HCT116 (cell line): Measurements from ENCODE around the gene CCDC88C. TPM values are rescaled to one million over a fixed set of nuclear protein-coding genes. Genes with fewer than 3 reads are reported as not detected.

Source experiments
- ATAC-seq: fragments of 200-7000 bp; cut with Tn5 transposase; 2 replicates; pipeline ENCODE4 v1.9.1; 2020; ENCODE audit warnings: mild to moderate bottlenecking, moderate library complexity
- BruUV-seq: library from RNA; stranded (reverse); fragments of 400-500 nt; replicated peaks from 2 replicates; lab custom pipeline; 2021; lab: Mats Ljungman, UMichigan
- CTCF ChIA-PET: fragments of 300-600 bp; sonication (Branson Sonifier 250); formaldehyde crosslinking; loops from one replicate; lab custom pipeline; 2021; ENCODE audit warnings: antibody characterized with exemption; lab: Charles Lee
- POLR2A ChIA-PET: fragments of 300-600, 350-600 bp; sonication (Branson Sonifier 250); formaldehyde crosslinking; loops from one replicate; lab custom pipeline; 2021; ENCODE audit warnings: antibody characterized with exemption; lab: Charles Lee
- RAD21 ChIA-PET, 2 experiments: fragments of 300-600 bp; sonication (Branson Sonifier 250); formaldehyde crosslinking; loops; one replicate each; lab custom pipeline; 2023; ENCODE audit warnings: low total read pairs in 2 of 2; ENCODE audit not compliant: uncharacterized antibody in 2 of 2, unreplicated experiment in 2 of 2, low non-redundant PET in 1 of 2; lab: Charles Lee
- DNase-seq: peaks from one replicate; pipeline ENCODE4 v3.0.0-alpha.2; 2010; ENCODE audit warnings: low read depth, low spot score
- H2AFZ ChIP-seq: fragments of 200-600 bp; shearing (Covaris generic), sonication (generic); 2 replicates; pipeline ENCODE4 v1.6.1; 2017; ENCODE audit warnings: low read depth, mixed run types, mixed read lengths, antibody characterized with exemption, low read length; ENCODE audit not compliant: poor library complexity, severe bottlenecking
- H3K27ac ChIP-seq: 2 replicates; pipeline ENCODE4 v1.5.1; 2012; ENCODE audit warnings: low read depth, low read length
- H3K27me3 ChIP-seq: fragments of 200-600 bp; sonication (generic); 2 replicates; pipeline ENCODE4 v1.6.1; 2016; ENCODE audit warnings: mixed run types, low read length, mixed read lengths; ENCODE audit not compliant: insufficient read depth
- H3K36me3 ChIP-seq, 2 experiments: fragments of 200-500 bp in 1 of 2; fragments of 200-600 bp in 1 of 2; sonication (Bioruptor generic) in 1 of 2; sonication (generic) in 1 of 2; 2 replicates each; pipeline versions ENCODE4 v1.5.1 to v1.6.1; 2014 to 2016; ENCODE audit warnings: low read length in 2 of 2, inconsistent platforms in 1 of 2, mixed read lengths in 1 of 2, mixed run types in 1 of 2; ENCODE audit not compliant: insufficient read depth in 2 of 2, control insufficient read depth in 1 of 2
- H3K4me1 ChIP-seq, 2 experiments: fragments of 200-600 bp in 1 of 2; sonication (generic) in 1 of 2; 2 replicates each; pipeline versions ENCODE4 v1.5.1 to v1.6.1; 2012 to 2017; ENCODE audit warnings: low read length in 2 of 2, inconsistent platforms in 1 of 2, mild to moderate bottlenecking in 1 of 2, mixed read lengths in 1 of 2, mixed run types in 1 of 2, moderate library complexity in 1 of 2; ENCODE audit not compliant: insufficient read depth in 2 of 2, control insufficient read depth in 1 of 2
- H3K4me2 ChIP-seq: fragments of 200-600 bp; sonication (generic); 2 replicates; pipeline ENCODE4 v1.6.1; 2017; ENCODE audit warnings: mixed run types, low read length, mixed read lengths
- H3K4me3 ChIP-seq, 2 experiments: fragments of 200-600 bp in 1 of 2; sonication (generic) in 1 of 2; replicated peaks in 1 of 2; 2 replicates each; pipeline ENCODE4 v1.5.1; 2011 to 2016; ENCODE audit warnings: low read length in 2 of 2, control low read depth in 1 of 2, low read depth in 1 of 2, mild to moderate bottlenecking in 1 of 2, mixed read lengths in 1 of 2, mixed run types in 1 of 2
- H3K79me2 ChIP-seq: fragments of 200-600 bp; sonication (generic); 2 replicates; pipeline ENCODE4 v1.6.1; 2017; ENCODE audit warnings: mild to moderate bottlenecking, mixed run types, low read length, moderate library complexity, mixed read lengths; ENCODE audit not compliant: insufficient read depth
- H3K9ac ChIP-seq: fragments of 200-600 bp; sonication (generic); 2 replicates; pipeline ENCODE4 v1.6.1; 2016; ENCODE audit warnings: low read length, mixed read lengths
- H3K9me2 ChIP-seq: fragments of 200-600 bp; sonication (generic), shearing (Covaris generic); 2 replicates; pipeline ENCODE4 v1.6.1; 2017; ENCODE audit warnings: mixed run types, mild to moderate bottlenecking, moderate library complexity; ENCODE audit not compliant: insufficient read depth
- H3K9me3 ChIP-seq, 2 experiments: fragments of 200-500 bp in 1 of 2; fragments of 200-600 bp in 1 of 2; sonication (Bioruptor generic) in 1 of 2; sonication (generic) in 1 of 2; 2 replicates each; pipeline ENCODE4 v1.6.1; 2014 to 2017; ENCODE audit warnings: low read length in 2 of 2, mixed read lengths in 2 of 2, inconsistent platforms in 1 of 2, low read depth in 1 of 2, mild to moderate bottlenecking in 1 of 2, mixed run types in 1 of 2, moderate library complexity in 1 of 2; ENCODE audit not compliant: control insufficient read depth in 1 of 2, insufficient read depth in 1 of 2
- H4K20me1 ChIP-seq: fragments of 200-600 bp; sonication (generic), shearing (Covaris generic); 2 replicates; pipeline ENCODE4 v1.6.1; 2017; ENCODE audit warnings: mixed run types, mild to moderate bottlenecking, moderate library complexity; ENCODE audit not compliant: insufficient read depth
- CBX3 ChIP-seq: IDR thresholded peaks from 2 replicates; pipeline ENCODE4 v1.6.1; 2012; ENCODE audit warnings: low read depth
- CEBPB ChIP-seq: IDR thresholded peaks from 2 replicates; pipeline ENCODE4 v1.6.1; 2012; ENCODE audit warnings: low read depth
- EGR1 ChIP-seq: IDR thresholded peaks from 2 replicates; pipeline ENCODE4 v1.6.1; 2012; ENCODE audit warnings: low read depth
- ELF1 ChIP-seq: IDR thresholded peaks from 2 replicates; pipeline ENCODE4 v1.6.1; 2012; ENCODE audit warnings: low read depth, borderline replicate concordance
- EZH2 ChIP-seq: fragments of 200-600 bp; sonication (generic); IDR thresholded peaks from 2 replicates; pipeline ENCODE4 v1.6.1; 2017; ENCODE audit warnings: antibody characterized with exemption, mixed run types
- EZH2phosphoT487 ChIP-seq: fragments of 200-600 bp; IDR thresholded peaks from 2 replicates; pipeline ENCODE4 v1.6.1; 2018; ENCODE audit warnings: antibody characterized with exemption, borderline replicate concordance
- FOSL1 ChIP-seq: IDR thresholded peaks from 2 replicates; pipeline ENCODE4 v1.6.1; 2012; ENCODE audit warnings: low read depth
- POLR2A ChIP-seq: IDR thresholded peaks from 2 replicates; pipeline ENCODE4 v1.7.0; 2011; ENCODE audit warnings: borderline replicate concordance; ENCODE audit not compliant: insufficient read depth, insufficient read length; ENCODE audit errors: extremely low read depth
- POLR2AphosphoS5 ChIP-seq: IDR thresholded peaks from 2 replicates; pipeline ENCODE4 v1.6.1; 2011; ENCODE audit warnings: mild to moderate bottlenecking, low read depth, low read length, moderate library complexity
- RAD21 ChIP-seq: IDR thresholded peaks from 2 replicates; pipeline ENCODE4 v1.6.1; 2012; ENCODE audit warnings: low read depth, mild to moderate bottlenecking
- SIN3A ChIP-seq: IDR thresholded peaks from 2 replicates; pipeline ENCODE4 v1.6.1; 2012; ENCODE audit warnings: low read depth
- SP1 ChIP-seq: IDR thresholded peaks from 2 replicates; pipeline ENCODE4 v1.6.1; 2012; ENCODE audit warnings: low read depth
- TCF7L2 ChIP-seq: IDR thresholded peaks from 2 replicates; pipeline ENCODE4 v1.7.0; 2011; ENCODE audit warnings: borderline replicate concordance, inconsistent platforms; ENCODE audit not compliant: insufficient read depth, insufficient read length; ENCODE audit errors: extremely low read depth
- YY1 ChIP-seq: IDR thresholded peaks from 2 replicates; pipeline ENCODE4 v1.6.1; 2011; ENCODE audit warnings: low read length, low read depth, moderate library complexity, mild to moderate bottlenecking; ENCODE audit not compliant: insufficient replicate concordance; ENCODE audit errors: extremely low read depth
- intact Hi-C: fragments of 100-400 bp; cut with micrococcal nuclease; formaldehyde crosslinking; loops from 2 replicates; pipeline ENCODE4 v1.10.0; 2022
- total RNA-seq: library from RNA; stranded (reverse); gene quantifications from one replicate; pipeline ENCODE4 v1.2.1, GENCODE V29; 2021; ENCODE audit not compliant: unreplicated experiment
- TF ChIP-seq, protein P1 (sequence below): IDR thresholded peaks from 2 replicates; pipeline ENCODE4 v1.6.1; 2012
- TF ChIP-seq, protein P2 (sequence below): IDR thresholded peaks from 2 replicates; pipeline ENCODE4 v1.6.1; 2012; ENCODE audit warnings: low read depth
- TF ChIP-seq, protein P3 (sequence below): IDR thresholded peaks from 2 replicates; pipeline ENCODE4 v1.6.1; 2012

The CCDC88C gene
- total RNA-seq, 1 experiment from 2014 or later = 20.8 TPM

DNA sequence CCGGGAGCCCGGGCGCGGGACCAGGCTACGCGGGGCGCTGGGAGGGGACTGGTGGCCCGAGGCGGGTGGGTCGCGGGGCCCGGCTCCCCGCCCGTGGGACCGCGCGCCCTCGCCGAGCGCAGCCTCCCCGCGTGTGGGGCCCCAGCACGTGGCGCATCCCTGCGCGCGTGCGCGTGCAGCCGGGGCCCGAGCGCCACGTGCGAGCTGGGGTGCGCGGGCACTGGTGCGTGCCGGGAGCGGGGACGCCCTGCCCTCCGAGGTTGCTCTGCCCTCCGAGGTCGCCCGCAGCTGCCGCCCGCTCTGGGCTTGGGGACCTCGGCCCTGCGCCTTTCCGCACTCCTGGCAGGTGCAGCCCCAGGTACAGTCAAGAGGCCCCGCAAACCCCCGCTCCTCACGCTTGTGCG is 365 bp upstream of the CCDC88C start:
- BruUV-seq = no TSS peak
- H4K20me1 ChIP-seq = no peaks in the 10 kb centered on the region

DNA sequence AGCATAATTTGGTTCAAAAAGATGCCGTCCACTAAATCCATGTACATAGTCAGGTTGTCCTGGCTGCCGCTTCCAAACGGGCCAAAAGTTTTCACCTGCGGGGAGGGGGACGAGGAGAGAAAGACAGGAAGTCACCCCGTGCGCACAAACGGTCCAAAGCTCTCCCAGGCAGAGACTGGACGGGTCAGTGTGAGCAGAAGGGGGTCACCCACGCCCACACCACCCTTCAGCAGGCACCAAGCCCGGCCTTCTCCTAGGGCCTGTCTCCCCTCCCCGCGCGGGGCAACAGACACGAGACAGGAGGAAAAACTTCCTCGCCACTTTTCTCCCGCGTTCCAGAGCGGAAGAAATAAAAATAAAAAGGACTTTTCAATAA is 888 bp downstream of the CCDC88C start:
- Histone ChIP-seq H3K9me3 (no peaks in the 10 kb centered on the region), H3K4me1 (peaks cover 11 to 29% of the 10 kb centered on the region in 2 experiments), H2AFZ (no peak overlapping the region), H4K20me1 (no peaks in the 10 kb centered on the region), H3K4me2 (peak overlapping the region; percentile 72), H3K79me2 (peaks cover 10% of the 10 kb centered on the region; the same call in 1 of the 2 replicates), H3K36me3 (no peaks in the 10 kb centered on the region), H3K27ac (no peak overlapping the region; the same call in 1 of the 2 replicates), H3K27me3 (no peaks in the 10 kb centered on the region), H3K4me3 (peak overlapping the region; percentile 70 to 77), H3K9ac (peak overlapping the region; percentile 71), H3K9me2 (no peaks in the 10 kb centered on the region)
- no peak for ATAC-seq
- no peak for DNase-seq
- intact Hi-C loops = loop anchor here (5.0 kb wide), 1 partner anchor 496 kb away; no protein-coding TSS in a partner anchor
- BruUV-seq = no TSS peak
- CTCF ChIA-PET = interaction anchor here (2.4 kb wide), 1 partner anchor 93 kb away, joined by 11 read pairs; no protein-coding TSS in a partner anchor
- POLR2A ChIA-PET = no interaction called here
- RAD21 ChIA-PET = no interaction called here
- TF ChIP-seq CEBPB (no peak), YY1 (no peak), EZH2phosphoT487 (no peak), FOSL1 (no peak), POLR2AphosphoS5 (no peak), RAD21 (no peak), SP1 (no peak), SIN3A (no peak), TCF7L2 (no peak), ELF1 (no peak), EGR1 (no peak)
- TF ChIP-seq, protein P1, sequence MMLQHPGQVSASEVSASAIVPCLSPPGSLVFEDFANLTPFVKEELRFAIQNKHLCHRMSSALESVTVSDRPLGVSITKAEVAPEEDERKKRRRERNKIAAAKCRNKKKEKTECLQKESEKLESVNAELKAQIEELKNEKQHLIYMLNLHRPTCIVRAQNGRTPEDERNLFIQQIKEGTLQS = no peak
- TF ChIP-seq, protein P2, sequence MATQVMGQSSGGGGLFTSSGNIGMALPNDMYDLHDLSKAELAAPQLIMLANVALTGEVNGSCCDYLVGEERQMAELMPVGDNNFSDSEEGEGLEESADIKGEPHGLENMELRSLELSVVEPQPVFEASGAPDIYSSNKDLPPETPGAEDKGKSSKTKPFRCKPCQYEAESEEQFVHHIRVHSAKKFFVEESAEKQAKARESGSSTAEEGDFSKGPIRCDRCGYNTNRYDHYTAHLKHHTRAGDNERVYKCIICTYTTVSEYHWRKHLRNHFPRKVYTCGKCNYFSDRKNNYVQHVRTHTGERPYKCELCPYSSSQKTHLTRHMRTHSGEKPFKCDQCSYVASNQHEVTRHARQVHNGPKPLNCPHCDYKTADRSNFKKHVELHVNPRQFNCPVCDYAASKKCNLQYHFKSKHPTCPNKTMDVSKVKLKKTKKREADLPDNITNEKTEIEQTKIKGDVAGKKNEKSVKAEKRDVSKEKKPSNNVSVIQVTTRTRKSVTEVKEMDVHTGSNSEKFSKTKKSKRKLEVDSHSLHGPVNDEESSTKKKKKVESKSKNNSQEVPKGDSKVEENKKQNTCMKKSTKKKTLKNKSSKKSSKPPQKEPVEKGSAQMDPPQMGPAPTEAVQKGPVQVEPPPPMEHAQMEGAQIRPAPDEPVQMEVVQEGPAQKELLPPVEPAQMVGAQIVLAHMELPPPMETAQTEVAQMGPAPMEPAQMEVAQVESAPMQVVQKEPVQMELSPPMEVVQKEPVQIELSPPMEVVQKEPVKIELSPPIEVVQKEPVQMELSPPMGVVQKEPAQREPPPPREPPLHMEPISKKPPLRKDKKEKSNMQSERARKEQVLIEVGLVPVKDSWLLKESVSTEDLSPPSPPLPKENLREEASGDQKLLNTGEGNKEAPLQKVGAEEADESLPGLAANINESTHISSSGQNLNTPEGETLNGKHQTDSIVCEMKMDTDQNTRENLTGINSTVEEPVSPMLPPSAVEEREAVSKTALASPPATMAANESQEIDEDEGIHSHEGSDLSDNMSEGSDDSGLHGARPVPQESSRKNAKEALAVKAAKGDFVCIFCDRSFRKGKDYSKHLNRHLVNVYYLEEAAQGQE = no peak

More for the DNA sequence above, 365 bp upstream of the CCDC88C start:
- H3K36me3 ChIP-seq = no peaks in the 10 kb centered on the region
- no peaks in the 10 kb centered on the region for H3K9me2 ChIP-seq
- intact Hi-C loops = loop anchor here (5.0 kb wide), 1 partner anchor 494 kb away; no protein-coding TSS in a partner anchor
- no peak overlapping the region; a peak in 1 of 4 replicates for H3K4me3 ChIP-seq
- DNase-seq = peak; percentile 32
- H3K4me2 ChIP-seq = peak overlapping the region; percentile 49
- H3K27me3 ChIP-seq = no peaks in the 10 kb centered on the region
- ChIA-PET RAD21 (interaction anchor here in 1 of 2 experiments (0.7 kb wide), 1 partner anchor 93 kb away, joined by 5 read pairs; no protein-coding TSS in a partner anchor), POLR2A (no interaction called here), CTCF (interaction anchor here (1.1 to 2.4 kb wide), 3 partner anchors 9 to 94 kb away, joined by 3 to 11 read pairs (median 6); no protein-coding TSS in a partner anchor)
- H2AFZ ChIP-seq = peak overlapping the region; percentile 37
- TF ChIP-seq, protein P3, sequence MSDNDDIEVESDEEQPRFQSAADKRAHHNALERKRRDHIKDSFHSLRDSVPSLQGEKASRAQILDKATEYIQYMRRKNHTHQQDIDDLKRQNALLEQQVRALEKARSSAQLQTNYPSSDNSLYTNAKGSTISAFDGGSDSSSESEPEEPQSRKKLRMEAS = peak; percentile 96
- TF ChIP-seq CEBPB (no peak), CBX3 (peak; percentile 37; the same call in 1 of the 2 replicates), EZH2 (no peak), SIN3A (no peak), POLR2A (peak; percentile 52), POLR2AphosphoS5 (no peak)
- H3K27ac ChIP-seq = peak overlapping the region; percentile 60; the same call in 1 of the 2 replicates
- H3K79me2 ChIP-seq = peaks cover 10% of the 10 kb centered on the region; the same call in 1 of the 2 replicates
- ATAC-seq = peak; percentile 72
- peaks cover 11 to 29% of the 10 kb centered on the region in 2 experiments for H3K4me1 ChIP-seq
- peak overlapping the region; percentile 38; the same call in 1 of the 2 replicates for H3K9ac ChIP-seq
- no peaks in the 10 kb centered on the region for H3K9me3 ChIP-seq
